GM21367 (cell line): ENCODE results near the gene GDPD1.
"Not testable (repeated sequence)": the region's sequence is repeated elsewhere in the genome, so short reads cannot be mapped to it uniquely, and the experiment has no call there.

Experiments
- ATAC-seq: cut with Tn5 transposase; IDR thresholded peaks from one replicate; pipeline ENCODE4 v1.9.1; 2021; ENCODE audit not compliant: unreplicated experiment

The GDPD1 gene

DNA sequence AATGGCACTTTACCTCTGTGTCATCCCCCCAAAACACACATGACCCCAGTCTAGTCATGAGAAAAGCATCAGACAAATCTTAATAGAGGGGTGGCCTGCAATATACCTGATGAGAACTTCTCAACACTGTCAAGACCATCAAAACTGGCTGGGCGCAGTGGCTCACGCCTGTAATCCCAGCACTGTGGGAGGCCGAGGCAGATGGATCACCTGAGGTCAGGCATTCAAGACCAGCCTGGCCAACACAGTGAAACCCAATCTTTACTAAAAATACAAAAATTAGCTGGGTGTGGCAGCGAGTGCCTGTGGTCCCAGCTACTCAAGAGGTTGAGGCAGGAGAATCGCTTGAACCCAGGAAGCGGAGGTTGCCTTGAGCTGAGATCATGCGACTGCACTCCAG is 91.2 kb downstream of the GDPD1 start:
- not testable (repeated sequence) for ATAC-seq

DNA sequence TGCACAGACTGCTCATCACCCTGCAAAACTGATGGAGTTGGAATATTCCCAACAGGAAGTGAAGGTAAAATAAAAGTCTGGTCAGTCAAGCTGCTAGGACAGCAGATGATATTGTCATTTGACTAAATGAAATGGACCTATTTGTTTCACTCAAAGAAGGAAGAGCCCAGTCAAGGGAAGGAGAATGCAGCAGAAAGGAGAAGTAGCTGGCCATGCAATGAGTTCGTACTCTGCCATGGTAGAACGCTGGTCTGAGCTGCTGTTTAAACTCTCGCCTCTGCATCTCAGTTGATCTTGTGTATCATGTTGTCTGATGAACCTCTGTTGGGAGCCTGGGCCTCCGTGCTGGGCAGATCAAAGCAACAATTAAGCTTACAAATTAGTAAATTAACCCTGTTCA is 95.6 kb downstream of the GDPD1 start:
- no peak for ATAC-seq
